GM19452 (cell line): ENCODE results near the gene XPR1.

Experiments
- ATAC-seq: cut with Tn5 transposase; IDR thresholded peaks from one replicate; pipeline ENCODE4 v1.9.1; 2021; ENCODE audit not compliant: unreplicated experiment

Gene XPR1

GRCh38 chr1:180926164-180926981 lies 294.6 kb downstream of the XPR1 start:
- no peak for ATAC-seq

DNA sequence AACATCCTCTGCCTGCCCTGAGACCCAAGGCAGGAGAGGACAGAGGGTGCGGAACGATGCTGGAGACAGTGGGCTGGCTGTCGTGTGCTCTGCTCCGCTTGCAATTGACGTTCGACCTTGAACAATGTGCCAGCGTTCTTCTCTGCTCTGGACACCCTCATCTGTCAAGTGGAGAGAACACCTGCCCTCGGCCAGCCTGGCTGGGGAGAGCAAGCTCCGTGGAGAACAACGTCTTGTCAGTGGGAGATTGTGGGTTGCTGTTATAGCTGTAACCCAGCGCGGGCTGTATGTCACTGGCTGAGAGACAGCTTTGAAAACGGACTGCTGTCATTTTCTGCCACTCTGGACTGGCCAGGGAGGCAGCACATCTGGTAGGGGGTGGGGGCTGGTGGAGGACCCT lies 295.5 kb downstream of the XPR1 start:
- ATAC-seq = no peak

DNA sequence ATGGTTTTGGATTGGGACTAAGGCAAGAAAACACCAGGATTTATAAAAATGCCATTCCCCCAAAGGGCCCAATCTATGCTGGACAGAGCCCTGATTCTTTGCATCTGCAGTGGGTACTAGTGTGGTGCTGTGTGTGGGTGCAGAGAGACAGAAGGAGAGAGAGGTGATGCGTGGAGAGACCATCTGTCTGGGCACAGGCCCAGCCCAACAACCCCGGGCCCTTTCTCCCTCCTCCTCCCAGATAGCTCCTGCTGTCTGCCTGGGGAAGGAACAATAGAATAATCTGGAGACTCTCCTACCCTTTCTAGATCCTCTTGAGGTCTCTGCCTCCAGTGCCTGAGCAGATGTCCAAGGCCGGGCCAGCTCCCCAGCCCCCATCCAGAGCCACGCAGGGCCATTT lies 296.0 kb downstream of the XPR1 start:
- ATAC-seq = no peak

DNA sequence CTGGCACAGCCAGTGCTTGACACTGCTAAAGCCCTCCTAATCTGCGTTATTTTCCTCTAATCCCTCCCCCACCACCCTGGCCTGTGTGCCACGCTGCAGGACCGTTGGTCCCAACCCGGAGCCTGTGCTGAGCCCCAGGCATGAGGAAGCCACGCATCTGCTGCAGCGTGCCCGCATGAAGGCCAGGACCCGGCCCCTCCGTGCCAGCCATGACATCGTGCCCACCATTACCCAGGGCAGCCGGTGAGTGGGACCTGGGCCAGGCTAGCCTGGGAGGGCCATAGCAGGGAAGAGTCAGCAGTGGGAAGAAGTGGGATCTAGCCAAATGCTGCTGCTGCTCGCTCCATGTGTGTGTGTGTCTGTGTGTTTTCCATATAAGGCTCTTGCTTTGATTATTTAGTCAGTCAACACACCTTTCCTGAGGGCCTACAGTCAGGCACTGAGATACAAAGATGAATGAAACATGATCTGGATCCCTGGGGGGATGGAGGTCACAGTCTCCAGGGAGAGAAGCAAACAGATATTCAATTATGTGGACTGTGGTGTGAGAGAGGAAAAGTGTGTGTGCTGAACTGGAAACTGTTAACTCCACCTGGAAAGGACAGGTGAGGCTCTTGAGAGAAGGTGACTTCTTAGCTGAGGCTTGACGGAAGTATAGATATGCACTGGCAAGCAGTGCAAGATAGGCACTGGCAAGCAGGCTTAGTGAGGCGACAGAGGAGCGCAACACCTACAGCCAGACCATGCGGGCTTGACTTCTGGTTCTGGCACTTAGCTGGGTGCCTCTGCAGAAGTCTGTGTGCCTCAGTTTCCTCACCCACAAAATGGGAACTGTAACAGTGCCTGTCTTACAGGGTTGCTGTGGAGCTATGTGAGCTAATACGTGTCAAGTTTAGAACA lies 296.8 kb downstream of the XPR1 start:
- no peak for ATAC-seq

GRCh38 chr1:180929389-180929788 lies 297.6 kb downstream of the XPR1 start:
- no peak for ATAC-seq

- no peak for ATAC-seq
Measured at GRCh38 chr1:180930687-180931086, 298.9 kb downstream of the XPR1 start.

GRCh38 chr1:180931529-180931928 lies 299.7 kb downstream of the XPR1 start:
- no peak for ATAC-seq

GRCh38 chr1:180932378-180932777 lies 300.6 kb downstream of the XPR1 start:
- ATAC-seq = no peak

DNA sequence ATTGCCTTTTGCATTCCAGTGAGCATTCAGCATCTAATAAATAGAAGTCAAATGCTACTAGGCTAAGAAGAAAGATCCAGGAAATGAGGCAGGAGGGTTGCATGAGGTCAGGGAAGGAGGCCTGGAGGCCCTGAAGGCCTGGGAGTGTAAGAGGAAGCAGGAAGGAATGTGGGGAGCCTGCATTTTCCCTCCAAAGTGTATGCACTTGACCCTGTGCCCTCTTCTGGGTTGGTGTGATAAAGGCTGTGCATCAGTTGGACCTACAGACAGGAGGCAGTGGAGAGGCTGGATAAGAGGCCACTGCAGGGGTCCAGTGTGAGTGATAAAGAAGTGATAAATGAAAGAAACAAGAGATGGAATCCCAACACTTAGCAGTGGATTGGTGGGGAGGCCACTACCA lies 301.3 kb downstream of the XPR1 start:
- ATAC-seq = no peak

DNA sequence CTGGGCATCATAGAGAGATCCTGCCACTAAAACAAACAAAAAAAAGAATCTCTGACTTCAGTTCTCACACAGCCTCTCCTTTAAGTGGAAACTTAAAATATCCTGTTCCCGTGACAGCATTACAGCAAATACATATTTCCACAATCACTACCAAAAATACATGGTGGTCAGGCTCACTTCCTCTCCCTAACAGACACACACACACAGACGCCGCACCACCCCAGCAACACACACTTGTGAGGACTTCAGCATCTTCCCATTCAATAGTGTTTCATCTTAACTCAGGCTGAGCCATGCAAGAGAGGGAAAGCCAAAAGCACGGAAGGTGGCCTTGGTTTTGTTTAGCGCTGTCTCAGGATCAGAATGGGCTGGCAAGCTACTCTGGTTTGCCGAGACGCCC lies 302.7 kb downstream of the XPR1 start:
- no peak for ATAC-seq

DNA sequence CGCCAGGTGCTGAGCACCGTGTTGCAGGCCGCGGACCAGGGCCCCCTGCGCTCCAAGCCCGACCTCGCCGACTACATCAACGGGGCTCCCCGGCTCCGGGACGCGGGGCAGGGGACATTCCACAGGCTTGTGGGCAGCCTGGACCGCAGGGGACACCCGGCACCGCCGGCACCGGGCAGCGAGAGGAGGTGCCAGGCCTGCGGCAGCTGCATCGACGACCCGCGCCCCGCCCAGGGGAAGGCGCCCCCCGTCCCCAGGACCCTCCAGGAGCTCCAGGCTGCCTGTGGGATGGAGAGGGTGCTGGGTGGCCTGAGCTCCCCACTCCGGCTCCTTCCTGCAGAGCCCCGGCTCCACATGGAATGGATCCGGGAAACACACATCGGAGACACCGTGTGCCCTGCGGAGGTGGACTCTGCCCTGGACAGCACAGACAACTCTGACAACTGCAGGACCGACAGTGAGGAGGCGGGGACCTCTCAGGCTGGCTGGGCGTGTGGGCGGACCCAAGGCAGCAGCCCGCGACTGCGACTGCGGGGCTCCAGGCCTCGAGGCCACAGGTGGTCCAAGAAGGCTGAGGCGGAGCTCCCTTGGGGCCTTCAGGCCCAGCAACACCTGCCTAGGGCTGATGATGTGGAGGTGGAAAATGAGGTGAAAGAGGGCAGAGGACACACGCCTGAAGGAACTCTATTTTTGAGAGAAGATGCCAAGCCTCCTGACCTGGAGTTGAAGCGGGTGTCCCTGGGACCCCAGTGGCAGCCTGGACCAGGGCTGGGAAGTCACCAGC lies 303.7 kb downstream of the XPR1 start:
- ATAC-seq = no peak

DNA sequence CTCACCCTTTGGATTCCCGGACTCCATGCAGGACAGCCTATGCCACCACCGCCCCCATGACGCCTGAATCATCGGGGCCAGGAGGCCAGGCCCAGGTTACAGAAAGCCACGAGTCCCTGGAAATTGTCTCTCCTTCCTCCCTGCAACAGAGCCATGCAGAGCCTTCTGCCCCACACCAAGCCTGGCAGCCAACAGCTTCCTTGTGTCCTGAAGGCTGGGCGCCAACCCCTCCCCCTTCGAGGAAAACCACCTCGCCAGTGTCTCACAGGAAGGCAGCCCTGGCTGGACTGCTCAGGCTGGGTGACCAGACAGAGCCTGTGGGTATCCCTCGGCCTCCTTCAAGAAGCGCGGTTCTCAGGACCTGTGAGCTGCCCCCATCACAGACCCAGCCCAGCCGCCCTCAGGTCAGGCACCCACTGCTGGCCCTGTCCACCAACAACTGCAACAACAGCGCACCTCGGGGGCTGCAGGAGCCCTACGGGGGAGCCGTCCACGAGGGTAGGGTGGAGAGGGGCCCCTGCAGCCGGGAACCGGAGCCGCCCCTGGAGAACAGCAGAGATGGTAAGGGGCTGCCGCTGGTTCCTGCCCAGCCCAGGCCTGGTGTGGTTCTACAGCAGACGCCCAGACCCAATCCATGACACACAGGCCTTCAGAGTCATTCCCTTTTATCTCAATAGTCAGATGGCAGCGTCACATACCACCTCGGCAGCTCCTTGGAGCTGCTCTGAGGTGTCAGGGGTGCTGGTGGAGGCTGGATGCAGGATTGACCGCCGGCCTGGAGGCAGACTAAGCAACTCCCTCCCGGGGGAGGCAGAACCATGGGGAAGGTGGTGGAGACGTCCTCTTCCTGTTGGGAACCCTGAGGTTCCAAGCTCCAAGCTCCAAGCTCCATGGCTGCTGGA lies 304.5 kb downstream of the XPR1 start:
- no peak for ATAC-seq

DNA sequence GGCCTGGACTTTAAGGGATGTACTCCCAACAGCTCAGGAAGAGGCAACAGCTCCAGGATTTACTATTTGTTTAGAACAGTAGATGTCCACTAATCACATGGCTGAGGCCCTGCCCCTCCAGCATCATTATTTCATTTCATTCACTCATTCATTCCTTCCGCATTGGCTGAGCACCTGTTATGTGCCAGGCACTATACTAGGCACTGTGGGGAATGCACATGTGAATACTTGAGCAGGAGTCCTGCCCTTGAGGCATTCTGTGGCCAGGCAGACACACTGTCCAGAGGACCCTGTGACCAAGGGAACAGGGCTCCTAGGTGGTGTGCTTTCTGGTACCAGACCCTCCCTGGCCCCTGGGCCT lies 305.2 kb downstream of the XPR1 start:
- no peak for ATAC-seq

GRCh38 chr1:180937624-180938225 lies 305.9 kb downstream of the XPR1 start:
- ATAC-seq = no peak

DNA sequence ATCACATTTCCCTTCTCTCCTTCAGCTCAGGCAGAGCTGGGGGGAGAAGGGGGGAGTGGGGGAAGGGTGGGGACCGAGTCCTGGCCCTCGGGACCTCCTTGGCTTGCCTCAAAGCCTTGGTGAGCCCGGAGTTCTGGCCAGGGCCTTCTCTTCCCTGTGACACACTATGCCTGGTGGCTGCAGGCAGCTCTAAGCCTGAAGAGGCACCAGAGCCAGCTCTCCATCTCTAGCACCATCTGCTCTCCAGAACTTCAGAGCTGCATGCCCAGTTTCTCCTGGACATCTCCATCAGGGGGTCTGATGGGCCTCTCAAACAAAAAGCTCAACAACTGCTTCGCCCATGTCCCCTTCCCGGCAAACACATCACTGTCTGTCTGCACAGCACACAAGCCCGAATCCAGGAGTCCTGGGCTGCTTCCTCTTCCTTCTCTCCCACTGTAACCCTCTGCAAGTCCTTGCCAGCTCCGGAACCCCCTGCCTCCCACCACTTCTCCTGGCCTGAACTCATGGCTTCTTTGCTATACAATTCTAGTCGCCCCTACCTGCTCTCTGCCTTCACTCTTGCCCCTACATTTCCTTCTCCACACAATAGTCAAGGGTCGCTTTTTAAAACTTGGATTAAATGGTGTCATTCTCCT lies 307.4 kb downstream of the XPR1 start:
- no peak for ATAC-seq

DNA sequence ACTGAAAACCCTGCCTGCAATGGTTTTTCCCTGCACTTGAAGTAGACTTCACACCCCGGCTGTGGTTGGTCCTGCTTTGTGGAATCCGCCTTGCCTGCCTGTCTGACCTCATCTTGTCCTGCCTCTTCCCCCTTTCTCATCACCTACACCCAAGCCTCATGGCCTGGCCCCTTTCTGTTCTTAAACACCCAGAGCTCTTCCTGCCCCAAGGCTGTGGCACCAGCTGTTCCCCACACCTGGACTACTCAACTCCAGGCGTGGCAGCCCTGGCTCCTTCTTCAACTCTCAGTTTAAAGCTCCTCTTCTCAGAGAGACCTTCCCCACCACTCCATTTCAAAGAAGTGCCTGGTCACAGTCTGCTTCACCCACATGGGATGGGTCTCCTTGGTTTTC lies 307.9 kb downstream of the XPR1 start:
- ATAC-seq = no peak
